ENCODE data around the gene ADCY5.

The ADCY5 gene

DNA sequence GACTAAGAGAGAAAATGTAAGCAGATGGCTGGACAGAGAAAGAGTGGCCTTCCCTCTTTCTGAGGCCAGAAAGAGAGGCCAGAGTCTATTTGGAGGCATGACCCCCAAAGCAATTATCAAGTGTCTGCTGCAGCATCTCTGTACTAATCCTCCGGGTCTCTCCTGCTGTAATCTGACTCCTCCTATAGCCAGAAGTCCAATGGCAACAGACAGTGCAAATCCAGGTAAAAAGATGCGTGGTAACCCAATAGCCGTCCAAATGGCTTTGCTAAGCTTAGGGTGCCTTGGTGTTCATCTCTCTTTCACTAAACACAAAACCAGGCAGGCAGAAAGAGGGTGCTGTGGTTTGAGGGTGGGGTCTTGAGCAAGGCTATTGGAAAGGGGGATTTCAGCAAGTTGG, 91.6 kb downstream of the ADCY5 start:
- no peak for DNase-seq

DNA sequence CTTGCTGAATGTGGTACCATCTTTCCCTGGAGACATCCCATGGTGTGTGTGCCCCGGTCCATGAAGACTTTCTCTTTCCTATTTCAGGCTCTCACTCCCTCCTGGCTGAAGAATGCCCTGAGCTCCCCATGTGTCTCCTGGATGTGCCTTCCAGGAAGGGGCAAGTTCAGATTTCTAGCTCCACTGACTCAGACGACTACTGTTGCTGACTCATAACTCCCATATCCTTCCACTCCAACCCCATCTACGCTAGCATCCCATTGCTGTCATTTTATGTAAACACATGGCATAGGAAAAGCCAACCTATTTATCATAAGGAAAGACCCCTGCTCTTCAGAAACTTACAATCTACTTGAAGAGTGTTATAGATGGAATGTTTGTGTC, 95.0 kb downstream of the ADCY5 start:
- no peak for DNase-seq

- no peak for DNase-seq
These were observed 95.6 kb downstream of the ADCY5 start for GRCh38 chr3:123353227-123353849.

GRCh38 chr3:123352134-123352554, 96.7 kb downstream of the ADCY5 start:
- no peak for DNase-seq

- no peak for DNase-seq
These were observed 97.4 kb downstream of the ADCY5 start for GRCh38 chr3:123351501-123351900.

DNA sequence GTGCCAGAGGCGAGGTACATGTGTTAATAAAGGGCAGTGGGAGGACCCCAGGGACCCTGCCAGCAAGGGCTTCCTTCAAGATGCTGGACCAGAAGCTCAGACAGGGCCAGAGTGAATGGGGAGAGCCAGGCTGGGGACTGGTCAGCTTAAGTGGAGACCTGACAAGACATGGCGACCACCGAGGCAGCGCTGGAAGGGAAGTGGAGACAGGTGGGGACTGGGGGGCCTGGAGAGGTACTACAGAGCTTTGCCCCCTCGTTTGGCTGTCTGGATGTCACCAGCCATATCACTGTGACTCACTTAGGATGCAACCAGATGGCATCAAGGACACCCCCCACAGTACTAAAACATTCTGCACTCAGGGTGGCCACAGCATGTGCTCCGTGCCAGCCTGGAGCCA, 97.9 kb downstream of the ADCY5 start:
- no peak for DNase-seq

DNA sequence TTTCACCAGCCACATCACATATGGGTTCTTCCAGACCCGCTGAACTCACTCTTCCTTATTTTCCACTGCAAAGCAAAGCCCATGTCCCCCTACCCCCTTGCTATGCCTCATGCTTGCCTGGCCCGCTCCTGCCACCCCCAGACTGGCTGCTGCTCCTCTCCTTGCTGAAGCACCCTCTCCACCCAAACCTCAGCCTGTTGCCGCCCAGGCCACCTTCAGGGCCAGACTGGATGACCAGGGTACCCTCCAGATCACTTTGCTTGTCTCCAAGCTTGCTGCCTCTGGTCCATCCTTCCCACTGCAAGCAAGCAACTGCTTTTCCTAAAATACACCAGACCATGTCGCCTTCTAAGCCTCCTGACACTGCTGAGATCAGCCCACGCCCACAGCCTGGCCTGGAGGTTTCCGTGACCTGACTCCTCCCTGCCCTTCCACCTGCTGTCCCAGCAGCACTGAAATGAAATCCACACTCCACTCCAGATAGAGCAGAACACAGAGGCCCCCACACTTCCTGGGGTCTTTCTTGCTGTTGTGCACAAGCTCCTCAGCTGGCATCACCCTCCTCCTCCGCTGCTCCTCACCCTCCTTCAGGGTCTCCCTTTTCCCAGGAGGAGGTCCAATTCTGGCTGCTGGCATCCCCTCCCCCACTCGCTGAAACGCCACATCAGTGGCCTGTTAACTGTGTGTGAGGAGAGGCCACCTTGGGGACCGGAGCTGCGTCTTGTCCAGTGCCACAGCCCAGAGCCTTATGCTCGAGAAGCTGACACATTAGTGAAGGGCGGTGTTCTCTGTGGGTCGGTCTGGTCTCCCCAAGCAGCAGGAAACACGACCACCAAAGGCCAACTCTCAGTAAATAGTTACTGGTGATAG, 99.1 kb downstream of the ADCY5 start:
- DNase-seq: no peak

DNA sequence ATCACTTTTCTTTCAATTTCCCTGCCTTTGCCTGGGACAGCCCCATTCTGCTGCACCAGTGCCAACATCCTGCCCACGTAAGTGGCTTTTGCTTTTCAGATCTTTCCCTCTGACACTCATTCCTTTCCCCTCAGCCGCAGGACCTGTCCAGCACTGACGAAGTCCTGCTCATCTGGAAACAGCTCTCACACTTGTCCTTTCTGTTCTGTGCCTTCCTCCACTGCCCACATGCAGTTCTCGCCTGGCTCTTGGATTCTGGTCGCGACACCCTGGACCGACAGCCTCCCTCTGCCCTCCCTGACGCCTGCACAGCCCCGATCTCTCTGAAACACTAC, 99.7 kb downstream of the ADCY5 start:
- DNase-seq: no peak

DNA sequence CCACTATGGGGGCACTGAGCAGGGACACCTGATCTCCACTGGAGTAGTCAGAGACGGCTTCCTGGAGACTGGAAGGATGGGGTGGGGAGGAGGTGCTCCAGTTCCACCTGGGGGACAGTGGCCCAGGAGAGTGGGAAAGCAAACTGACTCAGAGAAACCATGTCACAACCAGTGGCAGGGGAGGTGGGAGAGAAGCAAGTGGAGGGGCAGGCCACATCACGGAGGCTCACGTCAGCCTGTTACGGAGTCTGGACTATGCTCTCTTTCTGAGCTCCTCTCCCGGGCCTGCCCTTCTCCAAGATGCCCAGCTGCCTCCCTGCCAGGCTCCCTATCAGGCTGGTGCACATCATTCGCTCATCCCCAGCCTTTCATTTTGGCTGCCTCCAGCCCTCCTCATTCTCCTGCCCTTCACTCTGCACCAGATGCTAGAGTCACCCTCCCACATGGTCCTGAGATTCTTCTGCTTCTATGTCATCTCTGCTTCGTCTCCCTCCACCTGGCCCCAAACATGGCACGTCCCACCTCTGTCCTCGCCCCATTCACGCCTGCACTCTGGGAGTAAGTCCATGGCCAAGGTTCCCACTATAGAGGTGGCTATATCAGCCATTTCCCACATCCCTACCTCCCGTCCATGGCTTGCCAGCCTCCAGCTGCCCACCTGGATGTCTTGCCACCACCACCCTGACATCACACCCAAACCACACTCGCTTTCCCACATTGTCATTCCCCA, 100.3 kb downstream of the ADCY5 start:
- no peak for DNase-seq

GRCh38 chr3:123347691-123348264, 101.1 kb downstream of the ADCY5 start:
- DNase-seq: no peak

DNA sequence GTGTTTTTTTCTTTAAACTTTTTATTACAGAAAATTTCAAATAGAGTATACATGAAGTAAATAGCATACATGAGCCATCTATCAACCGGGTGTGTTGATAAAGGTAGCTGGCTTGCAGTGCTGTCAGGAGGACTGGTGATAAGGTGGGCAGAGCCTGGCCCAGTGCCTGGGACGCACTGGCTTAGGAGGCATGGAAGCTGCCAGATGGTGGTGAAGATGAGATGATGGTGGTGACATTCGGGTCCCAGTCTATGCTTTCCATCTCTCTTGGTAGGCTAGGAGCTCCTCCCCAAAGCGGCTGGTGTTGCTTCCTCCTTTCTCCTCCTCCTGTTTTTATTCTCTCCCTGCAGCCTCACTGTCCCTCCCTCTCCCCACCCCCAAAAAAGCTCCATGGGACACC, 101.7 kb downstream of the ADCY5 start:
- no peak for DNase-seq

DNA sequence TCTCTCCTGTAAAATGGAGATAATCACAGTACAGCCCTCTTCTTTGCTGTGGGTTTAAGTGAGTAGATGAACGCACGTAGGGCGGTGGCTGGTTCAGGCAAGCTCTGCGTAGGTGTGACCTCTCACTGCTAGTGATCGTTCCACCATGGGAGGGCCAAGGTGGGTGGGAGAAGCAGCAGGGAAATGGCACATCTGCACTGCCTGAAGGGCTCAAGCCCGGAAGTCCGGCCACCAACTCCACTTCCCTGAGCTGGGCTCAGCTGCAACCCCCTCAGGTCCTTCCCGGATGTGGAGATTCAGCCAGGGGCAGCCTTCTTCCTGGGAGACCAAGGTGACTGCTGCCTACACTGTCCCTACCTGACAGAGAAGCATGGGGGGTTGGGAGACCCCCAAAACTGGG, 102.9 kb downstream of the ADCY5 start:
- DNase-seq: no peak

DNA sequence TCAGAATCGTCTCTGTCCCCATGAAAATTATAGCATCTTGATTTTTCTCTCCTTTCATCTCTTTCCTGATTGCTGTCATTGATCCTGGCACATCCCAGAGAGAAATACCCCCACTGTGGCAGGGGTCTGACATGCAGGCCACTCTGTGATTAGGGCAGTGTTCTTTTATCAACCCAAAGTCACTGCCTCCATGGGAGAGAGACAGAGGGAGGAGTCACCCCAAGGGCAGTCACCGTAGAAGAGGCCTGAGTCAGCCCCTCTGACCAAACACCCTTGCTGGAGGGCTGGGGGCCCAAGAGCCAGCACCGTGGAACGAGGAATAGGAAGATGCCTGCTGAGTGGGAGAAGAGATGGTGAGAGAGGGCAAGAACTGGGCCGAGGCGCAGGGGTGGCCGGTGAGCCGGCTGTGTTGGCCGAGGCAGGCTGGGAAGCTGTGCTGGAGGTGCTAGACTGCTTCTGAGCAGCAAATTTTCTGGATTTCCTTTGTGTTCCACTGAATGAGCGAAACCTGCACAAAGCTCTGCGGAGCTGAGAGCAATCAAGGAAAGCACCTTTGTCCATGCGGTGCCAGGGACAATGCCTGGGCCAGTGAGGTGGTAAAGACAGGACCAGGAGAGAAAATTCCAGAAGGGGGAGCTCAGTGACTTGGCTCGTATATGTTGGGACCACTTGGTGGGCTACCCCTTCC, 103.8 kb downstream of the ADCY5 start:
- DNase-seq: no peak

DNA sequence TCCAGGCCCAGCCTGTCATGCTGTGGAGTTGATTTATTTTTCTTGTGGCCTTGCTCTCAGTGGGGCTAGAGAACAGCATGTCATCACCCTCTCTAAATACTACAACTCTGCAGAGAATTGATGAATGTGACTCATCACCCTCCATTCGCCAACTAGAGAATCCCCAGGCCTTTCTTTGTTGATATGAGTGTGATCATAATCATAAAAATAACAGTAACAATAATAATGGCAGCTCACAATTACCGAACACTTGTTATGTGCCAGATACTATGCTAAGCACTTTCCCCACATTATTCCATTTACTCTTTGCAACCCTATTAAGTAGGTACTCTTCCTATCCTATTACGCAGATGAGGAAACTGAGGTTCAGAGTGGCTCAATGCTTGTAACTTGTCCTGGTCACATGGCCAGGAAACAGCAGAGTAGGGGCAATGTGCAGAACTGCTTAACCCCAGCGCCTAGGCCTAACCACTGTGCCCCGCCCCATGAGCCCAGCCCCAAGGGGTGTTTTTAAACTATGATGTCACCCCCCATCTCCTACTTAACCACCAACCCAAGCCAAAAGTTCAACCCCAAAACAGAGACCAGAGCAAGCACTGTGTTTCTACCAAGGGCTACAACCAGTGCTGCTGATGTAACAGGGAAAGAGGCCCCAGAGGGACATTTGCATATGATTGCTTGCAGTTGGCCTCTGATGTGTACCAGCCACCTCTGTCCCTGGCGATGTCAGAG, 104.5 kb downstream of the ADCY5 start:
- no peak for DNase-seq

DNA sequence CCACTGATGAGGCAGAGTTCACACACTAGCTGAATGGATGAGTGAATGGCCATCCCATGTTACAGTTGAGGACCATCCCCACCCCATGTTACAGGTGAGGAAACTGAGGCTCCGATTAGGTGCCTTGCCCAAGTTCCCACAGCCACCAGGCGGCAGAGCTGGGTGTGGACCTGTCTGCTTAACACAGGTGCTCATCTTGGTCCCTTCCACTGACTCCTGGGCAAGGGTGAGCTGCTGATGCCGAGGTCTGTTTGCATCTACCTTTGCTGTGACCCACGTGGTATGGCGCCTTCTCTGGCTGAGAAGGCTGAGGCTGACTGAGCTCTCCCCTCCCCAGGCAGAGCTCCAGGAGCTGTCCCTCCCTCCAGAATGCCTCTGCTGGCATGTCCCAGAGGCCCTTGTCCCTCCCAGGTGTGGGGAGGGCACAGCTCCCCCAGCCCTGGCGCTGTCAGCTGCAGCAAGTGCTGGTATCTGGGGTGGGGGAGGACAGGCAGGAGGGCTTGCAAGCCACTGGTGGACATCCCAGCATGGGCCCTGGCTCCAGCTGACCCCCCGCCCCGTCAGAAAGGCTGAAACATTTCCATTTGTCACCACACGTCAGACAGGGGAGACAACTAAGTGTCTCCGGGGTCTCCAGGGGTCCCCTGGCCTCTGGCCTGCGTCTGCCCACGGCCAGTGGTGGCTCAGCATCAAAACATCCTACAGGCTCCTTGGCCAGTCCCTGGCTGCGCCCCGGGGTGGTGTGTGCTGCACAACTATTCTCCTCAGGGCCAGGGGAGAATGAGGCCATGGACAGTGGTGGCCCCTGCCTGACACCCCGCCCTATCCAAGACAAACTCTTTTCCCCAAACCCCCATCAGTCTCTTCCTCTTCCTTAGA, 105.4 kb downstream of the ADCY5 start:
- no peak for DNase-seq

- no peak for DNase-seq
These were observed 106.2 kb downstream of the ADCY5 start for GRCh38 chr3:123342631-123343080.

- DNase-seq: no peak
These were observed 106.8 kb downstream of the ADCY5 start for GRCh38 chr3:123341871-123342630.

DNA sequence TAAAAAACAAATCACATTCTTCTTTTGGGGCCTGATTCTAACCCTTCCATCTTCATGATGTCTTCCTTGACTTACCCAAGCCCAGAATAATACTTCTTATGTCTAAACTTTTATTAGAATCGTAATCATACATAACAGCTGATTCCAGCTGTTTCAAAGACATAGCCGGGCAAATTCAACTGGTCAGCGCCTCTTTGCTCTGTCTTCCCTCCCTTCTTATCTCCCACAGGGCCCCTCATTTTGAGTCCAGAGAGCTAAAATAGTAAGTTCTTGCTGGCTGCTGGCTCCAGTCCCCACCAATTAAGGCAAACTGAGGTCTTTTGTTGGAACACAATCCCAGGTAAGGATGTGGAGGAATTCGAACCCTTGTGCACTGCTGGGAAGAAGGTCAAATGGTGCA, 108.6 kb downstream of the ADCY5 start:
- no peak for DNase-seq

DNA sequence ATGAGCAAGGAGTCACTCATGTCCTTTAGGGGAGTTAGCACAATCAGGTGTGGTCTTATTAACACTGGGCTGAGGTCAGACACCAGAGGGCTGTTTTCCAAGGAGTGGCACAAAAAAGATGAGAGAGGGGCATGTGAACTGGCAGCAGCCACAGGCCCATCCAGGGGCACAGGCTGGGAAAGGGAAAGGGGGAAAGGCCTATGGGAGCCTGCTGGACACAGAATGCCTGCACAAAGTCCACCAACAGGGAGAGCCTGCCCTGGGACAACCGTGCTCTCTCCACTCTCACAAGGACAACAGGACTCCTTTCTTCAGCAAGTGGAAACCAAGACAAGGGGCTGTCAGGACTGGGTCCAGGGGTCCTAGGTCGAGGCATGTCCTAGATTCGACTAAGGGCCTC, 109.6 kb downstream of the ADCY5 start:
- DNase-seq: no peak

DNA sequence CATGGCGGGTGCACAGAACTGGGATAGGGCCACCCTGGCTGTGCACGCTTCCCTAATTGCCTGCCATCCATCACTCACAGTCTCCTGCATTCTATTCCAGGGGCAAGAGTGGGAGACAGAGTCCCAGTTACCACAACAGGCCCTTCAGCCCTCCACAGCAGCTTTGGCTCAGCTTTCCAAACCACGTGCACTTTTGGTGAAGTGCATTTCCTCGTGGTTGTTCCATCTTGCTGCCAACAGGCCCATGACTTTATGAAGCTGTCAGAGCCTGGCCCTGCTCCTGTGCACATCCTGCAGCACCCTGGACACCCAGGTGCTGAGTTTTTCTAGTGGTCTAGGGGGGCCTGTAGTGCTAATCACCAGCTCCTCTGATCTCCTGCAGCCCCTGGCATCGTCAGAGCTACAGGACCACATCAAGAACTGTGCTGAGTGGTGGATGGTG, 110.2 kb downstream of the ADCY5 start:
- no peak for DNase-seq
